OCI-LY1 (cell line): ENCODE results near the gene CDK11B.
"Not testable (repeated sequence)": the region's sequence is repeated elsewhere in the genome, so short reads cannot be mapped to it uniquely, and the experiment has no call there.

Experiments used
- H2AFZ ChIP-seq: fragments of 200-600 bp; sonication (generic), shearing (Covaris generic); 2 replicates; pipeline ENCODE4 v1.6.0; 2014; ENCODE audit warnings: antibody characterized with exemption, mild to moderate bottlenecking, low read length
- H3F3A ChIP-seq: fragments of 200-600 bp; sonication (generic), shearing (Covaris generic); 2 replicates; pipeline ENCODE4 v1.6.0; 2014; ENCODE audit warnings: mild to moderate bottlenecking, antibody characterized with exemption, low read length, moderate library complexity; ENCODE audit not compliant: insufficient read depth
- H3K27ac ChIP-seq: fragments of 200-600 bp; sonication (generic); 2 replicates; pipeline ENCODE4 v1.5.1; 2014; ENCODE audit warnings: low read length, mixed run types, mild to moderate bottlenecking, low read depth; ENCODE audit not compliant: poor library complexity, severe bottlenecking
- H3K27me3 ChIP-seq: fragments of 200-600 bp; sonication (generic); 2 replicates; pipeline ENCODE4 v1.6.0; 2014; ENCODE audit warnings: antibody characterized with exemption, mild to moderate bottlenecking, low read length, moderate library complexity; ENCODE audit not compliant: insufficient read depth
- H3K36me3 ChIP-seq: fragments of 200-600 bp; sonication (generic); 2 replicates; pipeline ENCODE4 v1.6.1; 2014; ENCODE audit warnings: mild to moderate bottlenecking, antibody characterized with exemption, low read length, moderate library complexity, mixed read lengths; ENCODE audit not compliant: insufficient read depth
- H3K4me1 ChIP-seq: fragments of 200-600 bp; sonication (generic); 2 replicates; pipeline ENCODE4 v1.5.1; 2014; ENCODE audit warnings: mild to moderate bottlenecking, low read length, moderate library complexity; ENCODE audit not compliant: insufficient read depth, severe bottlenecking
- H3K4me2 ChIP-seq: fragments of 200-600 bp; sonication (generic), shearing (Covaris generic); 2 replicates; pipeline ENCODE4 v1.6.1; 2014; ENCODE audit warnings: low read length
- H3K4me3 ChIP-seq: fragments of 200-600 bp; sonication (generic); 2 replicates; pipeline ENCODE4 v1.5.1; 2014; ENCODE audit warnings: low read length, low read depth, mild to moderate bottlenecking, mixed read lengths; ENCODE audit not compliant: poor library complexity, severe bottlenecking
- H3K79me2 ChIP-seq: fragments of 200-600 bp; shearing (Covaris generic); 2 replicates; pipeline ENCODE4 v1.6.1; 2016; ENCODE audit warnings: mixed run types, low read length, mixed read lengths; ENCODE audit not compliant: insufficient read depth
- H3K9ac ChIP-seq: fragments of 200-600 bp; sonication (generic), shearing (Covaris generic); 2 replicates; pipeline ENCODE4 v1.6.1; 2014; ENCODE audit warnings: mild to moderate bottlenecking, low read length, mixed read lengths
- H3K9me2 ChIP-seq: fragments of 200-600 bp; sonication (generic), shearing (Covaris generic); 2 replicates; pipeline ENCODE4 v1.6.1; 2014; ENCODE audit warnings: low read depth, mild to moderate bottlenecking, low read length, mixed read lengths
- H3K9me3 ChIP-seq: fragments of 200-600 bp; shearing (Covaris generic); 2 replicates; pipeline ENCODE4 v1.6.1; 2014; ENCODE audit warnings: low read length, mixed read lengths
- H4K20me1 ChIP-seq: fragments of 200-600 bp; sonication (generic), shearing (Covaris generic); 2 replicates; pipeline ENCODE4 v1.6.0; 2016; ENCODE audit warnings: mild to moderate bottlenecking, low read length; ENCODE audit not compliant: insufficient read depth

CDK11B gene

DNA sequence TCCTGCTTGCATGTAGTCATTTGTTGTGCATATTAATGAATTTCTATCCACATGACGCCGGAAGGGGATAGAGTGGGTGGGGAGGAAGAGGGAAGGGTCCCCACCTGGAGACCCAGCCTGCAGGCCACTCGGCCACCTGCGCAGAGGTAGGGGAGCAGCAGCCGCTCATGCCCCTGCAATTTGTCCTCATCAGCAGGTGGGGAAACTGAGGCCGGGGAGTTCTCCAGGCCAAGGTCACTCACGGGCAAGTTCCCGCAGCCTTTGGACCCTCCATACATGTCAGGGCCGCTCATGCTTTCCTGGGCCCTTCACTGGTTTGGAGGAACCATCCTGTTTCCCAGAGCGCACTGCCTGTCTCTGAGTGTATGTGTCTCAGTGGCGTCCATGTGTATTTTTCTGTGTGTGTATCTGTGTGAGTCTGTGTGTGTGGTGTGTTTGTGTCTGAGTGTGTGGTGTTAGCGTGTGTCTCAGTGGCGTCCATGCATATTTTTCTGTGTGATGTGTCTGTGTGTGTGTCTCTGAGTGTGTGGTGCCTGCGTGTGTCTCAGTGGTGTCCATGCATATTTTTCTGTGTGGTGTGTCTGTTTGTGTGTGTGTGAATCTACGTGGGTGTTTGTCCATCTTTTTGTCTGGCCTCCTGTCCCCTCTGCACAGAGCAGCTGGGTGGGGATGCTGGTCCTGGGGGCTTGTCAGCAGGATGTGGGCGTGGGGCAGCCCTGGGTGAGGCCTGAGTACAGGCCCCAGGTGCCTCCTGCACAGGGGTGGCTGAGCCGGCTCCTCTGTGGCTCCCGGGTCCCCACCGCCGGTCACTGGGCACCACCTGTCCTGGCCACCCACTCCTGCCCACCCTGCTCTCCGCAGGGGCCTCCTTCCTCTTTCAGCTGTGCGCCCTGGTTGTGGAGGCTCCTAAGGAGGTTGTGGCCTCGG is 37.9 kb upstream of the CDK11B start:
- H3K9me2 ChIP-seq, H3K36me3 ChIP-seq, H2AFZ ChIP-seq, H3K9me3 ChIP-seq, H3K27me3 ChIP-seq, H3K4me1 ChIP-seq, H3K9ac ChIP-seq, H3F3A ChIP-seq, H3K4me2 ChIP-seq, H3K4me3 ChIP-seq, H4K20me1 ChIP-seq, H3K79me2 ChIP-seq, H3K27ac ChIP-seq: not testable (repeated sequence)

- not testable (repeated sequence) for H3K36me3 ChIP-seq, H2AFZ ChIP-seq, H3F3A ChIP-seq, H3K9me2 ChIP-seq, H3K4me1 ChIP-seq, H3K27me3 ChIP-seq, H3K79me2 ChIP-seq, H4K20me1 ChIP-seq, H3K9me3 ChIP-seq
- H3K4me3 ChIP-seq, result peak within 1 kb of the TSS; percentile 66
- peak within 1 kb of the TSS; percentile 77 for H3K9ac ChIP-seq
- H3K27ac ChIP-seq, result peak within 1 kb of the TSS; percentile 88
- H3K4me2 ChIP-seq, result peak within 1 kb of the TSS; percentile 38
These were observed 34.2 kb upstream of the CDK11B start, which contains the start of gene SLC35E2B for GRCh38 chr1:1692714-1693647. Gene SLC35E2B, minus strand, starts transcription at chr1:1692795. Its CDS starts 16,096 bp downstream, at chr1:1676699.

DNA sequence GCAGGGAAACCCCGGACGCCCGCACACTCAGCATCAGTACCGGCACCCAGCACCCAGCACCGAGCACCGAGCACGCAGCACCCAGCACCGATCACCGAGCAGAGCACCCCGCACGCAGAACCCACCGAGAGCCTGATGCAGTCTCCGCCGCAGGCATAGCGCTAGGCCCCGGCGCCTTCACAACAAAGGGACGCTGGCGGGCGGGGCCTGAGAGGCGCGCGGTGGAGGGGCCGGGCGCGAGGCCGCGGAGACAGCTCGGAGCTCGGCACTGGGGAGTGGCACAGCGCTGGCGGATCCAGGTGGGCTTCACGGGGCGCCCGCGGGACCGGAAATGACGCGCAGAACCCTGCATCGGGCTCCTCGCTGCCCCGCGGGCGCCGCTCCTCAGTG is 33.5 kb upstream of the CDK11B start:
- not testable (repeated sequence) for H4K20me1 ChIP-seq, H3K79me2 ChIP-seq, H3K9me2 ChIP-seq, H3F3A ChIP-seq, H3K27me3 ChIP-seq, H3K36me3 ChIP-seq, H3K9me3 ChIP-seq, H2AFZ ChIP-seq, H3K4me1 ChIP-seq
- Histone ChIP-seq H3K9ac (peak overlapping the region; percentile 77), H3K27ac (peak overlapping the region; percentile 88), H3K4me3 (peak overlapping the region; percentile 66), H3K4me2 (peak overlapping the region; percentile 38)

GRCh38 chr1:1691443-1691842 is 32.6 kb upstream of the CDK11B start:
- H3K27me3 ChIP-seq, H3K9ac ChIP-seq, H3K79me2 ChIP-seq, H3K36me3 ChIP-seq, H3K9me2 ChIP-seq, H4K20me1 ChIP-seq, H3K27ac ChIP-seq, H2AFZ ChIP-seq, H3K9me3 ChIP-seq, H3K4me3 ChIP-seq, H3F3A ChIP-seq, H3K4me2 ChIP-seq: not testable (repeated sequence)
- peaks cover 16% of the 10 kb centered on the region for H3K4me1 ChIP-seq

GRCh38 chr1:1689526-1689925 is 30.7 kb upstream of the CDK11B start:
- H3K79me2 ChIP-seq, H3K36me3 ChIP-seq, H3K27ac ChIP-seq, H3K9me3 ChIP-seq, H3K4me2 ChIP-seq, H4K20me1 ChIP-seq, H3F3A ChIP-seq, H3K9ac ChIP-seq, H3K9me2 ChIP-seq, H3K27me3 ChIP-seq, H2AFZ ChIP-seq, H3K4me3 ChIP-seq: not testable (repeated sequence)
- H3K4me1 ChIP-seq, result peaks cover 17% of the 10 kb centered on the region
